ENCODE data around the gene TAB3.

The TAB3 gene

DNA sequence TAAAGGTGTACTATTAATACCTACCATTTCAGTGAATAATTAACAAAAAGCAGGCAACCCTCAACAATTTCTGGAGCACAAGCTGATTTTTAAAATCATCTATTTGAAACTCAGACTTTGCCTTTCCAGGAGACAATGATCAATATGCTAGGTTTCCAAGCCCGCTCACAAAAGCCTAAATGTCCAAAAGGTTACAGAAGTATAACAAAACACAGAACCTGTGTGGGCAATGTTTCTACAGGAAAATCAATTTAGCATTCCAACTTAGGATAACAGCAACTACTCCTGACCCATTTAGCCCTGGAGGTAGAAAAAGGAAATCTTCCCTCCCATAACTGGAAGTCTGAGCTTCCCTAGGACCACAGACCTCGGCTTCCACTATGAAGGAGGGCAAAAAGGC lies 3.9 kb downstream of the TAB3 start:
- DNase-seq (ENCODE audit: low read depth, low spot score) = no peak

DNA sequence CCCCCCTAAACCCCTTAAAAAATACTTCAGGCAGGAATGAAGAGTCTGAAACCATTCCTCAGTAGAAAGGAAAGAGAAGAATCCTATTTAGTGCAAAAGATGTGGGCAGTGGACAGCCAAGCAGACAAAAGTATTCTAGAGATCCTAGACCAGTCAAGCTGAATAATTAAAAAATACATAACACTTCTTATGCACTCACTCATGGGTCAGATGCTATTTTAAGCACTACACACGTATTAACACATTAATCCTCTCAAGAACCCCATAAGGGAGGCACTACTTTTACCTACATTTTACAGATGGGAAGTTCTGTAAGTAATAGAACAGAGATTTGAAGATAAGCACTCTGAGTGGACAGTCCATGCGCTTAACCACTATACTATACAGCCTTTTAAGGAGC lies 5.9 kb downstream of the TAB3 start:
- no peak for DNase-seq (ENCODE audit: low read depth, low spot score)

DNA sequence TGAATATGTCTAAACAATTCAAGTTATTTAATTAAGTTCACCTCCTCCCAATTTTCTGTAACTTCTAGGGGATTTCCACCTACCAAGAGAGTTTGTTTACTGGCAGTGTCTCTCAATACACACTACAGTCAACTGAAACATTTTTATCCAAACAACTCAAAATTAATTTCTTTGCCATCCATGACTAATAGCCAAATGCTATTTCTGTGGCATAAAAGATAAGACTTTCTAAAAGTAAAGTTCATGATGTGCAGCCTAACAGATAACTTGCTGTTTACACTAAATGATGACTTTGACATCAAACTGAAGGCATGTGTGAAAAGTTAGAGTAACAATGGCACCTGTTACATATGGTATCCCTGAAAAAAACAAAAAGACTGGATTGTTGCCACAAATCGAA lies 7.3 kb downstream of the TAB3 start:
- DNase-seq (ENCODE audit: low read depth, low spot score) = no peak

DNA sequence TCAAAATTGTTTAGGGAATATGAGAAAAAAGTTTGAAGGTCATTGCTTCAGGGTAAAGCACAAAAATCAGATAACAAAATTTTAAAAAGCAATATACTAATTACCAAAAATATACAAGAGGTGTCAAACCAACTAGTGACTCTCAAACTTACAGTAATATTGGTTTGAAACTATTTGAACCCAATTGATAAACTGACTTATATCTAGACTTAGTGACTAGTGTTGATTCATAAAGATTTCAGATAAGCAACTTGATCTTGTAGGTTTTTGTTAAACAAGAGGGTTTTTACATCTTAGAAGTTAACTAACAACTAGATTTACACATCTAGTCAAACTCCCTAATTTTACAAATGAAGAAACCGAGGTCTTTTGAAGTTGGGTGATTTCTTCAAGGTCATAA lies 7.7 kb downstream of the TAB3 start:
- DNase-seq (ENCODE audit: low read depth, low spot score) = no peak

DNA sequence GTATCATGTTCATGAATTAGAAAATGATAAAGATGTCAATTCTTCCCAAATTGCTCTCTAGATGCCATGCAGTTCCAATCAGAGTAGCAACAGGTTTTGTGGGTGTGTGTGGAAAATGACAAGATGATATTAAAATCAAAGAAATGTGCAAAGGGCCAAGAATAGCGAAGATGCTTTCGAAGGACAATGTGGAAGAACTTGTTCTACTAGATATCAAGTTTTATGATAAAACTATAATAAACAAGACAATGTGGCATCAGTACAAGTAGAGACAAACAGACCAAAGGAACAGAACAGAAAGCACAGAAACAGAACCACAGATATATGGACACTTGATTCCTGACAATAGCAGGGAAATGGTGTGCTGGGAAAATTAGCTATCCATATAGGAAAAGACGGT lies 9.0 kb downstream of the TAB3 start:
- no peak for DNase-seq (ENCODE audit: low read depth, low spot score)

DNA sequence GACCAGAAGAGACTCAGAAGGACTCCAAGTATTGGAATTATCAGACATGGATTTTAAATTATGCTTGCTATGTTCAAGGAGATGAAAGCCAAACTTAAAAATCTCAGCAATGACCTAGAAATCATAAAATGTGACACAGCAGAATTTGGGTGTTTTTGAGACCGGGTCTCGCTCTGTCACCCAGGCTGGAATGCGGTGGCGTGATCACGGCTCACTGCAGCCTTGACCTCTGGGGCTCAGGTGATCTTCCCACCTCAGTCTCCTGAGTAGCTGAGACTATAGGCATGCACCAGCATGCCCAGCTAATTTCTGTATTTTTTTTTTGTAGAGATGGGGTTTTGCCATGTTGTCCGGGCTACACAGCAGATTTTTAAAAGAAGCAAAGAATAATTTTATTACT lies 12.7 kb downstream of the TAB3 start:
- no peak for DNase-seq (ENCODE audit: low read depth, low spot score)

DNA sequence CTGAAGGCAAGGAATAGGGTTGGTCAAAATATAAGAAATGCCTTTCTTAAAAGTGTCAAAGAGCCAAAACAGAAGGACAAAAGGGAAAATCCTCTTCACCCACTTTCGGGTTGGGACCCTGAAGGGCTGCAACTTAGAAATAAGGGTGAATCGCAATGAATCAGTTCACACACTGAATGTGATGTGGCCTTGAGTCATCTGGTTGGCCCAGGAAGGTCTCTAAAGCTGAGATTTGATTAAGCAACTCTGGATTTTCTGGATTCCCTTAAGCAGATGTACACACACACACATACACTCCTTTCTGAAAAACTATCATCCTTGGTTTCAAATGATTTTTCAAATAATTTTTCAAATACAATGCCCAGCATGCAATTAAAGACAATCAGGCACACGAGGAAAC lies 13.1 kb downstream of the TAB3 start:
- no peak for DNase-seq (ENCODE audit: low read depth, low spot score)

DNA sequence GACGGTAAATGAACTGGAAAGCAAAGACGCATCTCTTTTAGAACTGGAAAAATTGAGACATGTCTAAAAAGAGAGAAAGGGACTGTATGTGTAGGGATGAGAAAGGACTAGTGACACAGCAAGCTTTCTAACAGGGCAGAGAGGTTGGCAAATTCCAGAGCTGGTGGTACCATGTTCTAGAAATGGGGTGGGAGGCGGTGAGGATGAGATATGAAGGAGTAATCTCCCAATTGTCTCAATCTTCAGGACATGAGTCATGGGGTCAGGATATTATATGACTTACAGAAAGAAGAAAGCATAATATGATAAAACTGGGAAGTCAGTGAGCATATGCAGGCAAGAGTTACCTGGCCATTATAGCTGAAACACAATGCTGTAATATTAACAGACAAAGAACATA lies 14.2 kb downstream of the TAB3 start:
- DNase-seq (ENCODE audit: low read depth, low spot score) = no peak

DNA sequence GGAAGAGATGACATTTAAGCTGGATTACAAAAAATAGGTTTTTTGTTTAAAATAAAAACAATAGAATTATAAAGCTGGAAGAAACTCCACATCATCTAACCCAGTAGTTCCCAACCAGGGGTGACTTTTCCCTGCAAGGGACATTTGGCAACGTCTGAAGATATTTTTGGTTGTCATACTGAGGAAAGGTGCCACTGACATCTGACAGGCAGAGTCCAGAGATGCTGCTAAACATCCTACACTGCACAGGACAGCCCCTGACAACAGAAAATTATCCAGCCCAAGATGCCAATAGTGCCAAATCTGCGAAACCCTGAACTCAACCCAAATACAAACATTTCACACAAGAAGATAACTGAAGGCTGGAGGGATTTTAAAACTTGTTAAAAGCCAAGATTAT lies 18.5 kb downstream of the TAB3 start:
- no peak for DNase-seq (ENCODE audit: low read depth, low spot score)

DNA sequence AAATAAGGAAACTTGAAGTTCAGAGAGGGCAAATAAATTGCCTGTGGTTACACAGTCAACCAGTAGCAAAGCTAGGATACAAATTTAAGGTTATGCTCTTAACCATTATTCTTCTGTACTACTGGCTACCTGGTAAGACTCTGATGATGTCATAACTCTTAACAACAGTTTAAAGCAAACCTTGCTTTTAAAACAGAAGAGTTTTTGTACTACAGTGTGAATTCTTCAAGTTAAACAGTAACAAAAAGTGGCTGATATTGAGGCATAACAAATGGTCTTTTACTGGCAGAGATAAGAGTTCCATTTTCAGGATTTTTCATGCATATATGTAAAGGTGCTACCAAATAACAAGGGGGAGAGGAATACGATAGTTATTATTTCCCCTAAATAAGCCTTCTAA lies 23.4 kb downstream of the TAB3 start:
- DNase-seq (ENCODE audit: low read depth, low spot score) = no peak

DNA sequence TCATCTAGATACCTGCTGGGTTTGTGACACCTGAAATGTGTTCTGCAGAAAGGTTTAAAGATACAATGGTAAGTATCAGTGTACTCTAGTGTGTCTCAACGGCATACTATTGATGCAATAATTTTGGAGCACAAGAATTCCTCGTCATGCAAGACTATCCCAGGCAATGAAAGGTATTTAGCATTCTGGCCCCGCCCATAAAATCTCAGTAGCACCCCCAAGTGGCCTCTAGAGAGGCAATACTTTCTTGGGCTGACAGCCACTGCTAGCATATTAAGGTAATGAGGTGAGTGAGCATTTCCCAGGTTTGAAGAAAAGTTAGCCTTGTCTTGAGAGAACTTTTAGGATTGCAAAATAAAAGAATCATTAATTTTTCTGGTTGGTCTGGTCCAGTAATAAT lies 24.0 kb downstream of the TAB3 start:
- DNase-seq (ENCODE audit: low read depth, low spot score) = no peak

DNA sequence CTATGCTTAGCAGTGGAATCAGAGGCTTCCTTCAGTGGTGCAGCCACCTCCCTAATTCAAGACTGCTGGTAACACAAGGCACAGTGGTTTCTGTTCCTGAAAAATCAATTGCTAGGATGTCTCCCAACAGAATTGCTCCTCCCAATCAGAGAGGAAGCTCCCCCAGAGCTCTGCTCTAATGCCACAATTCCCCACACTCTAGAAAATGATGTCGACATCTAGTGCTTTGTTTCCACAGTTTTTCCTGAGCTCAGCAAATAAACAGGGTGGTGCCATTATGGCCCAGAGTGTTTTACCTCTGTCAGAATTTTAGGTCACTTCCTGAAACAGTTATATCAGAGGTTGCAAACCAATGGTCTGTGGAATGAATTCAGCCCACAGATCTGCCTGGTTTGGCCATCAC lies 24.7 kb downstream of the TAB3 start:
- DNase-seq (ENCODE audit: low read depth, low spot score) = no peak

DNA sequence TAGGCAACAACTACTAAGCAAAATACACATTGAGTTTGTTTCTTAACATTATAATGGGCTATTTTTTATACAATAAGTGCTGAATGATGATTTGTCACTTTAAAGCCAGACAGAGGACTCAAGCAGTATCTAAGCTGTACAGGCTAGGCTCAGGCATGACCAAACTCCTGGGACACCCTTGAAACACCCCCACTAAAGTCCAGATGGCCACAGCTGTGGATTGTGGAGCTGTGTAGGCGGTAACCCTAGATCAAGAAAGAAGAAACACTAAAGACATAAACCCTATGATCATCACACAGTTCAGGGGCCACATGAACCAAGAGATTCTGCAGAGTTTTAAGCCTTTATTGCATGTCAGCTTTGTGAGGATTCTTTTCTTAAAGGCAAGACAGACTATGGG lies 25.1 kb downstream of the TAB3 start:
- no peak for DNase-seq (ENCODE audit: low read depth, low spot score)

DNA sequence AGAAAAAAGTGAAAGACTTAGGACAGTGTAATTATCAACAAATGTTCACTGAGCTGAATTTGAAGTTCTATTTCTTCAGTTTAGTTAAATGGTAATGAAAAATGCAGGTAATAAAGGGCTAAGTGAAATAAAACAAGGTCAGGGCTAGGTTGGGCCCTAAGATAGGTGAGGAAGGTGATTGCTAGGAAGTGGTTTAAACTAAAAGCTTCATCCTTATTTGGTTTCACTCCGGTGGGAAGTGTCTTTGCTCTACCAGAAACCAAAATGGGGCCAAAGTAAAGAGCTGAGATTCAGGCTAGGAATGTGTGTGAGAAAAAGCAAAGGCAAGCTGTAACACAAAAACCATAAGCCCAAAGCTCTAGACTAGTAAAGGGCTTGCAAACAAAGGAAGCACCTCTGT lies 31.0 kb downstream of the TAB3 start:
- DNase-seq (ENCODE audit: low read depth, low spot score) = no peak

DNA sequence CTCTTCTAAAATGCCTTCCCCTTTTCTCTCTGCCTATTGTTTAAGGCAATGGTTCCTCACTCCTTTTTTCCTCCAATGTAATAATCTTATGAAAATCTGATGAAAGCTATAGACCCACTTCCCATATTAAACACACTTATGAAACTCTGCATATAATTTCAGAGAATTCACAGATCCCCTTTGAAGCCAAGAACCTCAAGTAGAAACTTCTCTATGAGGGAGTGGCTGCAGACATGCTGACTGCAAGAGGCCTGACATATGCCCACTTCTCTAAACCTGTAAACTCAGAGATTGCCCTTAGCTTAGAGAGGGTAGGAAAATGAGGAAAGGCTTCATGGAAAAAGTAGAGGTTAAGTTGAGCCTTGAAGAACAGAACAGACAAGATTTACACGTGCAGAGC lies 37.6 kb downstream of the TAB3 start:
- DNase-seq (ENCODE audit: low read depth, low spot score) = no peak

DNA sequence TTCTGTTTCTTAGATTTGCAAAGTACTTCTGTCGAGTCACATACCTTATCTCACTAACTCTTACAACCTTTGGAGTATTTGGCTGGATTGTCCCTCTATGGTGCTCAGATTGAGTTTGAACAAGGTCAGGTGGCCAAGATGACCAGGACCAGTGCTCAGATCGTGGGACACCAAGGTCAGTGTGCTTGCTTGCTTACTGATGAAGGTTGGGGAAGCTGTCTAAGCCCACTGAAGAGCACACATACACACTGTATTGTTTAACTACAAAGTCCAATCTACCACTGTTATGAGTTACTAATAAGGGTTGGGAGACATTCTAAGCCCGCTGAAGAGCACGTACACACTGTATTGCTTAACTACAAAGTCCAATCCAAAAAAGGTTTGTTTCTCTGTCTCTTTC lies 53.7 kb downstream of the TAB3 start:
- DNase-seq (ENCODE audit: low read depth, low spot score) = no peak

DNA sequence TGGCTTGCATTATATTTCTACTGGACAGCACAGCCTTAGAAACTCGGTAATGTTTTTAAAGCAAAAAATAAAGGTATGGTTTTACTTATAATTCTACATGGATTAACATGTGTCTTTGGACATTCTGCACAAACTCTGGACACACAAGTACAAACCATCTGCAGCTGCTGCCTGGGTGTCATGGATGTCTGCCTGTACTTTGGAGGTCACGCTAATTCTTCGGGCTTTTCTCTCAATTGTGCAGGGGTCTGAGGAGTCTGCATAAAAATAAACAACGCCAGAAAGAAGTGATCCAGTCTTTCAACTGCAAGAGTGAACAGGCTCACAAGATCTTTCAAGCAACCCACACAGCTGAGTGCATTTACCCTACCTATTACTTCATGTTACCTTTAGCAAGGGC lies 55.2 kb downstream of the TAB3 start:
- no peak for DNase-seq (ENCODE audit: low read depth, low spot score)

DNA sequence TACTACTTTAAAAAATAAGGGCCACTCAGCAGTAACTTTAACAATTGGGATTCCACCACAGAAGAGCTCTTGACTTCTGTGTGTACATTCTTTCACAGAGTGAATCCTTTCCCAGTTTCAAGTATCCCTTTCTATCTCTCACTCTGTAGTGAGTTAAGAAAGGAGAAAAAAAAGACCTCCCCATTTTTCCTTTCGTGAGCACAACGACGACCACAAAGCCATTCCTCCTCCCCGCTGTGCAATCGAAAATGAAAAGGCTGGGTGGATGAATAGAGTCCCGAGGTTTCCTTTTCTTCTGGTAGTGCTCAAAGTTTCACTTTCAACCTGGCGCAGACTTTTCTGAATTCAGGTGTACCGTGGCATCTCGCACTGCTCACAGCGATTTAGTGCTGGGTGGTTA lies 58.0 kb downstream of the TAB3 start:
- DNase-seq (ENCODE audit: low read depth, low spot score) = no peak

DNA sequence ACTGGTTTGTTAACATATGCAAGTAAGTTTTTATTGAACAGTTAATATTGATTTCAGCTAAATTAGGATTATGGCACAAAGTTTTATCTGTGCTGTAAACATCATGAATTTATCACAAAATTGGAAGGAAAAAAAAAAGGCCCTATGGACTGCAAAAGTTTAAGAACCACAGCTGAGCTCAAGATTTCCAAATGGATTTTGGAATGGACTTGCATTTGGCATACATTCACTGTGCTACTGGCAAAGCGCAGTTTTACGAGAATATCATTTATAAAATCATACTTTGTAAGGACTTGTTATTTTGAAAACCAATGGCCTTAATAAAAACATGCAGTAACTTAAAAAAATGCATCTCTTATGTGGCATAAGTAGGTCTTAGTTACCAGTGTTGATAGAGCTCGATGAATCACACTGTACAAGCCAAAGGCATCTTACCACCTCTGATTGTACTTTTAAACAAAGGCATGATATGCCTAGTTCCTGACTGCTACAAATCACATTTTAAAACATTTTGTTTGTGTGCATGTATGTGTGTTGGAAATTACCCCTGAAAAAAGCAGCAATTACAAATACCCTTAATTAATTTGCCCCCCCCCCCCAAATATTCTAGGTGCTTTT lies 58.6 kb downstream of the TAB3 start:
- DNase-seq (ENCODE audit: low read depth, low spot score) = no peak

DNA sequence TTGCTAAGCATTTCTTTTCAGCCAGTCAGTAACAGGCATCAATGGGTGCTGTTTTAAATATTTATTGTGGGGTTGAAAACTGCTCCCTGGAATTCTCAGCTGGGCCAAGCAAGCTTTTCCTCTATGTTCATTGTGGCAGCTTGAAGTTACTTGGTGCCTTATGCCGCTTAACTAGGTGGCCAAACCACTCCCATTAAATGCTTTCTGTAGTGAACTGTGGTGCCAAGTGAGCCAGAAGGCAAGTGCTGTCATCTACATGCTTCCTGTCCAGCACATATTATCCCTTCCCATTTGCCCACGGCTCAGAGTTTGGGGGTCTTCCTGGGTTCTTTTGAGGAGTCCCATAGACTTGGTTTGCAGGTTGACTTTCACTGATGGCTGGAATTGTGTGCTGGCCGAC lies 64.8 kb downstream of the TAB3 start:
- DNase-seq (ENCODE audit: low read depth, low spot score) = no peak

DNA sequence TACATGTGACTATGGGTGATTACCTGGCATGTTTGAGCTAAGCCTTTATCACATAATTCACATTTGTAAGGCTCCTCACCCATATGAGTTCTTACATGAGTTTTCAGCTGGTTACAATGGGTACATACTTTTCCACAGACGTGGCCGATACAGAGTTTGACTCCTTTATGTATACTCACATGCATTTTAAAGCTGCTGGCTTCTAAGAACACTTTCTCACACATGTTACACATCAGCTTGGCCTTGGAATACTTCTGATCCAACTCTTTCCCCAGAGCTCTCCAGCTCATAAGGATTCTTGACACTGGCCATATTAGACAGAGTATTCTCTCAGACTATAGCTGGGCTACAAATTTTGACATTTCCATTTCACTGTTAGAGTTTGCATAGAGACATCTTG lies 66.3 kb downstream of the TAB3 start:
- no peak for DNase-seq (ENCODE audit: low read depth, low spot score)

DNA sequence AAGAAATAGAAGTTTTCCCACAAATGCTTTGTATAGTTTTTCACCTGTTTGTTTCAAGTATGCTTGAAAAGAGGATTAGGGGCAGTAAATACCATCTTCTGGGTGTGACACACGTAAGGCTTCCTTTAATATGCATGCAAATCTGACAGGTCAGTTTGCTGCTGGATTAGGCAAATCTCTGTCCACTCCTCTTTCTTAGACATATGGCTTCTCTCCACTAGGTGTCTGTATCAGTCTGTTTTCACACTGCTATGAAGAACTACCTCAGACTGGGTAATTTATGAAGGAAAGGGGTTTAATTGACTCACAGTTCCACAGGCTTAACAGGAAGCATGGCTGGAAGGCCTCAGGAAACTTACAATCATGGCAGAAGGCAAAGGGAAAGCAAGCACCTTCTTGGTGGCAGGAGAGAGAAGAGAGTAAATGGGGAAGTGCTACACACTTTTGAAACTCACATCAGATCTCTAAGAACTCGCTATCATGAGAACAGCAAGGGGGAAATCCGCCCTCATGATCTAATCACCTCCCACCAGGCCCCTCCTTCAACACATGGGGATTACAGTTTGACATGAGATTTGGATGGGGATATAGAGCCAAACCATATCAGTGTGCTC lies 66.9 kb downstream of the TAB3 start:
- DNase-seq (ENCODE audit: low read depth, low spot score) = no peak

DNA sequence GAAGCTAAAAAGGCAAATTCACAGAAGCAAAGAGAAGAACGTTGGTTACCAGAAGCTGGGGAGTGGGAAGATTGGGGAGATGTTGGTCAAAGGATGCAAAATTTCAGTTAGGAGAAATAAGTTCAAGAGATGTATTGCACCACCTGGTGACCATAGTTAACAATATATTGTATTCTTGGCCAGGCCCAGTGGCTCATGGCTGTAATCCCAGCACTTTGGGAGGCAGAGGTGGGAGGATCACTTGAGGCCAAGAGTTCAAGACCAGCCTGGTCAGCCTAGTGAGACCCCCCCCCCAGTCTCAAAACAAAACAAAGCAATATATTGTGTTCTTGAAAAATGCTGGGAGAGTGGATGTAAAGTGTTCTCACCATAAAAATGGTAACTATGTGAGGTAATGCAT lies 67.9 kb downstream of the TAB3 start:
- DNase-seq (ENCODE audit: low read depth, low spot score) = no peak

DNA sequence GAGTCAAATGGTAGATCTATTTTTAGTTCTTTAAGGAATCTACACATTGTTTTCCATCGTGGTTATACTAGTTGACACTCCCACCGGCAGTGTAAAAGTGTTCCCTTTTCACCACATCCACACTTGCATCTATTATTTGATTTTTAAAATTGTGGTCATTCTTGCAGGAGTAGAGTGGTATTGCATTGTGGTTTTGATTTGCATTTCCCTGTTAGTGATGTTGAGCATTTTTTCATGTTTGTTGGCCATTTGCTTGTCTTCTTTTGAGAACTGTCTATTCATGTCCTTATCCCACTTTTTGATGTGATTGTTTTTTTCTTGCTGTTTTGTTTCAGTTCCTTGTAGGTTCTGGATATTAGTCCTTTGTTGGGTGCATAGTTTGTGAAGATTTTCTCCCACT lies 70.0 kb downstream of the TAB3 start:
- DNase-seq (ENCODE audit: low read depth, low spot score) = no peak

Measured in brain pericyte (primary cell).